Stomach smooth muscle (tissue), 2 donors: ENCODE measurements around the gene GPSM1.

ENCODE experiments used
- H3K27ac ChIP-seq: one replicate; pipeline ENCODE4 v1.7.0; 2013; ENCODE audit warnings: mild to moderate bottlenecking, low read length, inconsistent platforms
- H3K27me3 ChIP-seq, 2 donors: one replicate each; pipeline ENCODE4 v1.7.0; 2013; ENCODE audit warnings: low read length in 2 of 2; ENCODE audit not compliant: insufficient read depth in 2 of 2, control insufficient read depth in 1 of 2
- H3K36me3 ChIP-seq, 2 donors: one replicate each; pipeline ENCODE4 v1.7.0; 2013; ENCODE audit warnings: low read length in 2 of 2; ENCODE audit not compliant: control insufficient read depth in 2 of 2, insufficient read depth in 2 of 2
- H3K4me1 ChIP-seq: one replicate; pipeline ENCODE4 v1.7.0; 2013; ENCODE audit warnings: low read length; ENCODE audit not compliant: control insufficient read depth, insufficient read depth
- H3K4me3 ChIP-seq, 2 donors: one replicate each; pipeline ENCODE4 v1.7.0; 2013; ENCODE audit warnings: low read length in 2 of 2
- H3K9ac ChIP-seq, 2 donors: one replicate each; pipeline ENCODE4 v1.7.0; 2013; ENCODE audit warnings: low read length in 2 of 2, mild to moderate bottlenecking in 1 of 2
- H3K9me3 ChIP-seq, 2 donors: one replicate each; pipeline ENCODE4 v1.7.0; 2013; ENCODE audit warnings: low read length in 2 of 2; ENCODE audit not compliant: control insufficient read depth in 2 of 2
- donor health status: healthy.
- donor health status: Pancreatic carcinoma.

The GPSM1 gene

GRCh38 chr9:136292026-136292538 lies 35.3 kb upstream of the GPSM1 start:
- no peaks in the 10 kb centered on the region for H3K9me3 ChIP-seq
- no peak overlapping the region for H3K27ac ChIP-seq
- H3K36me3 ChIP-seq = no peaks in the 10 kb centered on the region
- no peak overlapping the region for H3K9ac ChIP-seq
- peaks cover 22 to 26% of the 10 kb centered on the region in 2 donors for H3K27me3 ChIP-seq
- H3K4me3 ChIP-seq = no peak overlapping the region
- no peaks in the 10 kb centered on the region for H3K4me1 ChIP-seq

DNA sequence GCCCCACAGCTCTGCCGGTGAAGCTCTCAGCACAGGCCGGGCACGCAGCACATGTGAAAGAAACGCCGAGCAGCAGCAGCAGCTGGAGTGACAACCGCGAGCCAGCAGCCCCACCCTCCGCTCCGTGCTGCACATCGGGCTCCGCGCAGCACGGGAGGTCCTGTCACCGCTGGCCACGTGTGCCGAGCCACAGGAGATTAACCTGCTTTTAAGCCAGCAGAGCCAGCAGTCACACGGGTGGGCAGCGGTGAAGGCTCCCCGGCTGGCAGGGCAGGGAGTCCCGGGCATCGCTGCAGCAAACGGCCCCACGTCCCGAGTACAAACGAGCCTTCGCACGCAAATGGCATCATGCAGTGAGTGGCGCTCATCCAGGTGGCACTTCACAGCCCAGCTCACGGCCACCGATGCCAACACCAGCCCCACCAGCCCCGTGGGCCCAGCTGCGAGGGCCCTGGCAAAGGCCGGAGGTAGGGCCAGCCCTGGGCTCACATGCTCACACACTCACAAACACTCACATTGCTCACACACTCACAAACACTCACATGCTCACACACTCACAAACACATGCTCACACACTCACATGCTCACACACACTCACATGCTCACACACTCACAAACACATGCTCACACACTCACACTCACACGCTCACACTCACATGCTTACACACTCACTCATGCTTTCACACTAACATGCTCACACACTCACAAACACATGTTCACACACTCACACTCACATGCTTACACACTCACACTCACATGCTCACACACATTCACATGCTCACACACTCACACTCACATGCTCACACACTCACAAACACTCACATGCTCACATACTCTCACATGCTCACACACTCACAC lies 34.5 kb upstream of the GPSM1 start:
- Histone ChIP-seq H3K4me3 (no peak overlapping the region), H3K27ac (no peak overlapping the region), H3K36me3 (no peaks in the 10 kb centered on the region), H3K27me3 (peaks cover 22 to 24% of the 10 kb centered on the region in 2 donors), H3K9me3 (no peaks in the 10 kb centered on the region), H3K4me1 (no peaks in the 10 kb centered on the region), H3K9ac (no peak overlapping the region)

- H3K4me3 ChIP-seq = no peak overlapping the region
- peaks cover 19% of the 10 kb centered on the region in 2 donors for H3K27me3 ChIP-seq
- no peak overlapping the region for H3K9ac ChIP-seq
- H3K36me3 ChIP-seq = no peaks in the 10 kb centered on the region
- no peak overlapping the region for H3K27ac ChIP-seq
- no peaks in the 10 kb centered on the region for H3K4me1 ChIP-seq
- no peaks in the 10 kb centered on the region for H3K9me3 ChIP-seq
These were observed 33.8 kb upstream of the GPSM1 start for GRCh38 chr9:136293476-136294077.

GRCh38 chr9:136294437-136294836 lies 32.9 kb upstream of the GPSM1 start:
- H3K9me3 ChIP-seq = no peaks in the 10 kb centered on the region
- H3K36me3 ChIP-seq = no peaks in the 10 kb centered on the region
- no peak overlapping the region for H3K9ac ChIP-seq
- H3K4me3 ChIP-seq = no peak overlapping the region
- H3K27me3 ChIP-seq = peaks cover 16% of the 10 kb centered on the region in 2 donors
- no peaks in the 10 kb centered on the region for H3K4me1 ChIP-seq
- H3K27ac ChIP-seq = no peak overlapping the region

DNA sequence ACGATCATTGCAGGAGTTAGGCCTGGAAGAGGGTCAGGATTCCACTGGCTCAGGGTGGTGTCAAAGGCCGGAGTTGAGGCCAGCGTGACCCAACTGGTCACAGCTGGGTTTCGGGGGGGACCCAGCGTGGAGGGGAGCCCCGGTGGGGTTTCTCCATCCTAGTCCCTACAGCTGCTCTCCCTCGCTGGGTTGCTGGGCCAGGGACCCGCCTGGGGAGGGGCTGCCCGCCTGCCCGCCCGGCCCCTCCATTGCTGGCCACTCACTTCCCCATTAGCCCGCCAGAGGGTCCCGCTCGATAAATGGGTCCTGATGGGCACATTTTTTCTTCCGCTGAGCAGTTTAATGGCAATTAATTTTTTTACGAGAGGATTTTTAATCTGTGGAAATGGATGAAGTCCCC lies 32.3 kb upstream of the GPSM1 start:
- Histone ChIP-seq H3K27me3 (peaks cover 16% of the 10 kb centered on the region in 2 donors), H3K36me3 (no peaks in the 10 kb centered on the region), H3K4me1 (no peaks in the 10 kb centered on the region), H3K9ac (no peak overlapping the region), H3K4me3 (no peak overlapping the region), H3K27ac (no peak overlapping the region), H3K9me3 (no peaks in the 10 kb centered on the region)

GRCh38 chr9:136295542-136296433 lies 31.6 kb upstream of the GPSM1 start:
- peaks cover 16% of the 10 kb centered on the region in 2 donors for H3K27me3 ChIP-seq
- H3K9me3 ChIP-seq = no peaks in the 10 kb centered on the region
- H3K36me3 ChIP-seq = no peaks in the 10 kb centered on the region
- H3K9ac ChIP-seq = no peak overlapping the region
- H3K27ac ChIP-seq = no peak overlapping the region
- H3K4me1 ChIP-seq = no peaks in the 10 kb centered on the region
- no peak overlapping the region for H3K4me3 ChIP-seq

- Histone ChIP-seq H3K27ac (no peak overlapping the region), H3K27me3 (peaks cover 13 to 16% of the 10 kb centered on the region in 2 donors), H3K9me3 (no peaks in the 10 kb centered on the region), H3K4me1 (no peaks in the 10 kb centered on the region), H3K4me3 (no peak overlapping the region), H3K9ac (no peak overlapping the region), H3K36me3 (no peaks in the 10 kb centered on the region)
These were observed 30.8 kb upstream of the GPSM1 start for GRCh38 chr9:136296434-136297015.

DNA sequence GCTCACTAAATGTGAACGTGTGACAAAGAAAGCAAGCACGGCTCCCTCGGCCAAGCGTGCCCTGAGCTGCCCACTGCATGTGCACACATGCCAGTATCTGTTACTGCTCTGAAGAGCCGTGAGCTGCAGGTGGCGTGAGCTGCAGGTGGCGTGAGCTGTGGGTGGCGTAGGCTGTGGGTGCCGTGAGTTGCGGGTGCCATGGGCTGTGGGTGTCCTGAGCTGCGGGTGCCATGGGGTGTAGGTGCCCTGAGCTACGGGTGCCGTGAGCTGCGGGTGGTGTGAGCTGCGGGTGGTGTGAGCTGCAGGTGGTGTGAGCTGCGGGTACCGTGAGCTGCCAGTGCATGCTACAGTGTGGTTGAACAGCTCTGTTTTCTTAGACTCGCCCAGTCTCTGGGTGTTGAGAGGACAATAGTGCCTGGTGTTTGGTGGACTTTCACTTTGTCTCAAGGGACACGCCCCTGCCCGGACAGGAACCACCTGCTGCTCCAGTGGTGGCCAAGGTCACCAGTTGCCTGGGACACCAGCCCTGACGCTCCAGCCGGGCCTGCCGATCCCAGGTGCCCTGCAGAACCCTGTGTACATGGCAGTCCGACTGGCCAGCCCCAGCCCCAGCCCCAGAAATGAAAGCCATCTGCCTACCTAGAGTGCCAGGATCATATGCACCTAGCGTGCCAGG lies 30.2 kb upstream of the GPSM1 start:
- Histone ChIP-seq H3K36me3 (no peaks in the 10 kb centered on the region), H3K9ac (no peak overlapping the region), H3K4me1 (no peaks in the 10 kb centered on the region), H3K27me3 (peaks cover 13 to 16% of the 10 kb centered on the region in 2 donors), H3K27ac (no peak overlapping the region), H3K4me3 (no peak overlapping the region), H3K9me3 (no peaks in the 10 kb centered on the region)

- peaks cover 13 to 20% of the 10 kb centered on the region in 2 donors for H3K27me3 ChIP-seq
- no peak overlapping the region for H3K9ac ChIP-seq
- H3K36me3 ChIP-seq = no peaks in the 10 kb centered on the region
- no peak overlapping the region for H3K4me3 ChIP-seq
- H3K9me3 ChIP-seq = no peaks in the 10 kb centered on the region
- no peak overlapping the region for H3K27ac ChIP-seq
- no peaks in the 10 kb centered on the region for H3K4me1 ChIP-seq
These were observed 29.3 kb upstream of the GPSM1 start for GRCh38 chr9:136297766-136298735.
